Smooth muscle cell (in vitro differentiated cells): ENCODE data around the gene GRID1. TPM values are rescaled to one million over a fixed set of nuclear protein-coding genes. Genes with fewer than 3 reads are reported as not detected.

Source experiments
- DNase-seq: peaks from one replicate; lab custom pipeline; 2025; ENCODE audit not compliant: unreplicated experiment; lab: John Stamatoyannopoulos, UW
- H2AFZ ChIP-seq: fragments of 200-600 bp; sonication (generic); 2 replicates; pipeline ENCODE4 v1.6.0; 2016; ENCODE audit warnings: antibody characterized with exemption, low read depth, mild to moderate bottlenecking
- H3F3A ChIP-seq: fragments of 200-600 bp; sonication (generic); 2 replicates; pipeline ENCODE4 v1.6.0; 2017; ENCODE audit warnings: antibody characterized with exemption, low read depth
- H3K27ac ChIP-seq: fragments of 200-600 bp; sonication (generic); 2 replicates; pipeline ENCODE4 v1.5.1; 2016; ENCODE audit warnings: low read depth, mild to moderate bottlenecking
- H3K27me3 ChIP-seq: fragments of 200-600 bp; sonication (generic); 2 replicates; pipeline ENCODE4 v1.6.1; 2016; ENCODE audit warnings: low read depth, mild to moderate bottlenecking
- H3K36me3 ChIP-seq: fragments of 200-600 bp; sonication (generic); 2 replicates; pipeline ENCODE4 v1.5.1; 2016; ENCODE audit warnings: low read depth
- H3K4me1 ChIP-seq: fragments of 200-600 bp; sonication (generic); 2 replicates; pipeline ENCODE4 v1.5.1; 2016; ENCODE audit warnings: low read depth
- H3K4me2 ChIP-seq: fragments of 200-600 bp; sonication (generic); 2 replicates; pipeline ENCODE4 v1.6.0; 2016; ENCODE audit warnings: mild to moderate bottlenecking
- H3K4me3 ChIP-seq: fragments of 200-600 bp; sonication (generic); 2 replicates; pipeline ENCODE4 v1.5.1; 2016; ENCODE audit warnings: mild to moderate bottlenecking
- H3K79me2 ChIP-seq: fragments of 200-600 bp; sonication (generic); 2 replicates; pipeline ENCODE4 v1.6.0; 2016; ENCODE audit warnings: low read depth, mild to moderate bottlenecking
- H3K9ac ChIP-seq: fragments of 200-600 bp; sonication (generic); 2 replicates; pipeline ENCODE4 v1.6.0; 2016; ENCODE audit warnings: low read depth
- H3K9me3 ChIP-seq: fragments of 200-600 bp; sonication (generic); replicated peaks from 2 replicates; pipeline ENCODE4 v1.5.1; 2016; ENCODE audit warnings: low read depth
- H4K20me1 ChIP-seq: fragments of 200-600 bp; sonication (generic); 2 replicates; pipeline ENCODE4 v1.6.0; 2016; ENCODE audit warnings: low read depth
- WGBS: methylation state at CpG from one replicate; pipeline ENCODE4 v1.1.7; 2016; ENCODE audit warnings: low lambda C conversion rate; 5-methylcytosine and 5-hydroxymethylcytosine counted together
- polyA plus RNA-seq: library from polyadenylated mRNA; unstranded; fragments of >200 nt; fragmentation: Nextera tagmentation; extraction: Ambion mirVana; gene quantifications from 2 replicates; pipeline ENCODE4 v1.2.1, GENCODE V29; 2016
- total RNA-seq: library from RNA; depleted of rRNA; stranded (reverse); fragments of >200 nt; gene quantifications from 2 replicates; pipeline ENCODE4 v1.2.3, GENCODE V29; 2014
- TF ChIP-seq, protein P1 (sequence below): fragments of 200-600 bp; sonication (generic); IDR thresholded peaks from 2 replicates; pipeline ENCODE4 v1.5.1; 2017; ENCODE audit warnings: borderline replicate concordance, mild to moderate bottlenecking, antibody characterized with exemption; ENCODE audit not compliant: insufficient read depth, poor library complexity, severe bottlenecking

The GRID1 gene
- total and polyA plus RNA-seq, 2 experiments from 2014 or later = 4.4 to 7.4 TPM

DNA sequence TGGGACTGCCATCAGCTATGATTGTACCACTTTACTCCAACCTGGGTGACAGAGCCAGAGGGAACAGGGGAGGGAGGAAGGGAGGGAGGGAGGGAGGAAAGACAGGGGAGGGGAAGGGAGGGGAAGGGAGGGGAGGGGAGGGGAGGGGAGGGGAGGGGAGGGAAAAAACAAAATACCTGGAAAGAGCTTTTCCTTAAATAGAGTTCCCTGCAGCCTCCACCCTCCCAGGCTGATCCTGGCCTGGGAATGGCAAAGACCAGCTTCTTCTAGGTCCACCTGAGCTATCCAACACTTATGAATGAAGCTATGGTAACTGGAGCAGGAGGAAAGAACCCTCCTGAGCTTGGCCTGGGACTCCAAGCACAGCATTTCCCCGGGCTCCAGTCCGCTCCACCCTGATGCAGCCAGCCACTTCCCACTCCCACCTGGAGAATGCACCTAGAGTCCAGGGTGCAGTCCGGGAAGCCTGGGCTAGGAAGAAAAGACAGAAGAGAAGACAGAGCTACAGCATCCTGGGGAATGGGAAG is 66.1 kb downstream of the GRID1 start:
- Histone ChIP-seq H3K4me3 (no peak overlapping the region), H3K79me2 (no peaks in the 10 kb centered on the region), H3K4me2 (no peak overlapping the region), H3K27ac (no peak overlapping the region), H4K20me1 (peaks cover 23% of the 10 kb centered on the region), H3K36me3 (no peaks in the 10 kb centered on the region), H3K9me3 (no peaks in the 10 kb centered on the region), H3F3A (no peaks in the 10 kb centered on the region), H3K4me1 (no peaks in the 10 kb centered on the region), H2AFZ (no peak overlapping the region), H3K27me3 (no peaks in the 10 kb centered on the region), H3K9ac (no peak overlapping the region)
- TF ChIP-seq, protein P1, sequence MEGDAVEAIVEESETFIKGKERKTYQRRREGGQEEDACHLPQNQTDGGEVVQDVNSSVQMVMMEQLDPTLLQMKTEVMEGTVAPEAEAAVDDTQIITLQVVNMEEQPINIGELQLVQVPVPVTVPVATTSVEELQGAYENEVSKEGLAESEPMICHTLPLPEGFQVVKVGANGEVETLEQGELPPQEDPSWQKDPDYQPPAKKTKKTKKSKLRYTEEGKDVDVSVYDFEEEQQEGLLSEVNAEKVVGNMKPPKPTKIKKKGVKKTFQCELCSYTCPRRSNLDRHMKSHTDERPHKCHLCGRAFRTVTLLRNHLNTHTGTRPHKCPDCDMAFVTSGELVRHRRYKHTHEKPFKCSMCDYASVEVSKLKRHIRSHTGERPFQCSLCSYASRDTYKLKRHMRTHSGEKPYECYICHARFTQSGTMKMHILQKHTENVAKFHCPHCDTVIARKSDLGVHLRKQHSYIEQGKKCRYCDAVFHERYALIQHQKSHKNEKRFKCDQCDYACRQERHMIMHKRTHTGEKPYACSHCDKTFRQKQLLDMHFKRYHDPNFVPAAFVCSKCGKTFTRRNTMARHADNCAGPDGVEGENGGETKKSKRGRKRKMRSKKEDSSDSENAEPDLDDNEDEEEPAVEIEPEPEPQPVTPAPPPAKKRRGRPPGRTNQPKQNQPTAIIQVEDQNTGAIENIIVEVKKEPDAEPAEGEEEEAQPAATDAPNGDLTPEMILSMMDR = no peak
- WGBS = 94% methylated on average over 3 of the region's 3 CpGs
- DNase-seq = no peak

DNA sequence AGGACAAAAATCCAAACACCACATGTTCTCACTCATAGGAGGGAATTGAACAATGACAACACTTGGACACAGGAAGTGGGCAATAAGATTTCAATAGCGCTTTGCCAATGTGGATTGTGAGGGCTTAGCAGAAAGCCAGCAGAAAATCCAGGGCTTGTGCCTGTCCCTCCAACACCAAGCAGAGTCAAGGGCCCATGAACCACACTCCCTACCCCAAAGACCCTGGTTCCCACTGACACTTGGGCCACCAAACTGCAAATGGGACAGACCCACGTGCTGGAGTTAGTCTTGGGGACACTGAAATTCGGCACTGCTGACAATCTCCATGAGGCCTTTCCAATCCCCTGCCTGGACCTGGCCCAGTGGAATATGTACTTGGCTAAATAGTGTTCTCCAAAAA is 67.0 kb downstream of the GRID1 start:
- H2AFZ ChIP-seq = no peak overlapping the region
- H3K79me2 ChIP-seq = no peaks in the 10 kb centered on the region
- no peak for DNase-seq
- H3K36me3 ChIP-seq = no peaks in the 10 kb centered on the region
- no peak overlapping the region for H3K9ac ChIP-seq
- no peaks in the 10 kb centered on the region for H3F3A ChIP-seq
- no peaks in the 10 kb centered on the region for H3K4me1 ChIP-seq
- H3K4me3 ChIP-seq = no peak overlapping the region
- H3K27ac ChIP-seq = no peak overlapping the region
- H4K20me1 ChIP-seq = peaks cover 16% of the 10 kb centered on the region
- no peak overlapping the region for H3K4me2 ChIP-seq
- no peaks in the 10 kb centered on the region for H3K9me3 ChIP-seq
- TF ChIP-seq, protein P1 = no peak
- no peaks in the 10 kb centered on the region for H3K27me3 ChIP-seq
- WGBS = 95% methylated on average over 3 of the region's 3 CpGs

DNA sequence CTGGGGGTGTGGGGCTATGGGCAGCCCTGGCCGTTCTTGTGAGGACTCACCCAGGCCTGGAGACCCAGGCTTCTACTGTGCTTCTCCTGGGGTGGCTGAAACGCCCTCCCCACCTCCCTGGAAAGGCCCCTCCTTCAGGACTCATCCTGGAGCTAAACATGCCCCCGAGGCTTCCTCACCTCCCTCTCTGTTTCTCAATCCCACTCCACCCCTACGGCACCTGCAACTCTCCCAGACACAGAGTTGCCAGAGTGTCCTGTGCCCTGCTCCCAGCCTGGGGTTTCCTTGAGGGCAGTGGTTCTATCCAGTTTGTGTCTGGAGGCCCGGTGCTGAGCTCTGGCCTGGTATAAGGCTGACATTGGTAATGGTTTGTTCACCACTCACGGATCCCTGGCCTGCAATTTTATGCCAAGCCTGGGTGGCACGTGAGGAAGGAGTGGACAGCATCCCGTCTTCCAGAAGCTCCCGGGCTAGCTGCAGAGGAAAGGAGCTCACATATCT is 68.0 kb downstream of the GRID1 start:
- H3K79me2 ChIP-seq = no peaks in the 10 kb centered on the region
- H3K4me2 ChIP-seq = no peak overlapping the region
- H3K9ac ChIP-seq = no peak overlapping the region
- H2AFZ ChIP-seq = no peak overlapping the region
- whole genome bisulfite sequencing = 78% methylated on average over 9 of the region's 9 CpGs
- H3K36me3 ChIP-seq = no peaks in the 10 kb centered on the region
- H3F3A ChIP-seq = no peaks in the 10 kb centered on the region
- TF ChIP-seq, protein P1 = no peak
- no peaks in the 10 kb centered on the region for H3K9me3 ChIP-seq
- H3K4me3 ChIP-seq = no peak overlapping the region
- no peaks in the 10 kb centered on the region for H3K27me3 ChIP-seq
- no peaks in the 10 kb centered on the region for H3K4me1 ChIP-seq
- no peak for DNase-seq
- H3K27ac ChIP-seq = no peak overlapping the region
- peaks cover 17% of the 10 kb centered on the region for H4K20me1 ChIP-seq

DNA sequence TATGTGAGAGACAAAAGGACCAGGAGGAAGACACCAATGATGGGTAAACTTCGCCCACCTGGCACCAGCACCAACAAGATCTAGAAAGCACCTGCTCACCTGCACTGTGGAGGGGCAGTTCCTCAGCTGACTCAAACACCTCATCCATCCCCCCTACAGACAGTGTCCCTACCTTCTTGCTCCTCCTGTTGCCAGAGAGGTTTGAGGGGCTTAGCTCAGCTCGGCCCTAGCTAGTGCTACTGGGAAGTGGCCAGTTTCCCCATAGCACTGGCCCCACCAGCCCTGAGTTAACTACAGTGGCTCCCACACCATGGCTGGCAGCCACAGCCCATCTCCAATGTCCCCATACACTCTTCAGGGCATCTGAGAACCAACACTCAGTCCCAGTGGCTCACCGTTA is 70.8 kb downstream of the GRID1 start:
- H3K9me3 ChIP-seq = no peaks in the 10 kb centered on the region
- H3K79me2 ChIP-seq = no peaks in the 10 kb centered on the region
- H4K20me1 ChIP-seq = peaks cover 26% of the 10 kb centered on the region
- H3K27ac ChIP-seq = no peak overlapping the region
- H2AFZ ChIP-seq = no peak overlapping the region
- H3K36me3 ChIP-seq = no peaks in the 10 kb centered on the region
- H3K27me3 ChIP-seq = no peaks in the 10 kb centered on the region
- TF ChIP-seq, protein P1 = no peak
- WGBS = 88% methylated on average over 3 of the region's 3 CpGs
- no peak overlapping the region for H3K4me3 ChIP-seq
- no peaks in the 10 kb centered on the region for H3K4me1 ChIP-seq
- no peak for DNase-seq
- H3K4me2 ChIP-seq = no peak overlapping the region
- no peak overlapping the region for H3K9ac ChIP-seq
- no peaks in the 10 kb centered on the region for H3F3A ChIP-seq
